Ovary (tissue), 3 donors: ENCODE data around the gene CELF2.

Experiments
- EP300 ChIP-seq: sonication (generic); formaldehyde crosslinking; IDR thresholded peaks from one replicate; pipeline ENCODE4 v1.6.1; 2017; ENCODE audit warnings: antibody characterized with exemption
- POLR2A ChIP-seq: fragments of 450-650 bp; IDR thresholded peaks from one replicate; pipeline ENCODE4 v1.6.1; 2017; ENCODE audit warnings: antibody characterized with exemption, mild to moderate bottlenecking, moderate library complexity
- TF ChIP-seq, protein P1 (sequence below), 3 donors: fragments of 450-650 bp in 2 of 3; fragments of 200-600 bp in 1 of 3; IDR thresholded peaks; one replicate each; pipeline versions ENCODE4 v1.5.1 to v1.8.0; 2016 to 2022; ENCODE audit warnings: antibody characterized with exemption in 3 of 3, mild to moderate bottlenecking in 1 of 3
- donor health status: DM: no; HTN: no; CAD: no.

DNA sequence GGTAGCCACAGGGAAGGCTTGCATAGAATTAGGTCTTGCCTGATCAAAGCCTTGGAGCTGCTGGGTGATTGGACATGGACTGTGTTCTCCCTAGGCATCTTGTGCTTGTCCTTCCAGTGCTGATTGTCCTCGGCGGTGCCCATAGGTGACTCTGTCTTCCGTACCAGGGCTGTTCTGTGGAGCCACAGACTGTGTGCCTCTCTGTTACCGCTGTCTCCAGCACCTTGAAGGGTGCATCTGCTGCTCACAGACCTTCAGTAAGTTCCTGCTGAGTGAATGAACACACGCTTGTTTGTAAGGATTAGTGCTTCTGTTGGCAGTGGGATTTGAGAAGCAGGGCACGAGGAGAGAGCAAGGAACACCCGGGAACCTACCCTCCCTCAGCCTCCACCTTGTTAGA, 116.7 kb downstream of the CELF2 start:
- no peak for TF ChIP-seq POLR2A
- TF ChIP-seq, protein P1, sequence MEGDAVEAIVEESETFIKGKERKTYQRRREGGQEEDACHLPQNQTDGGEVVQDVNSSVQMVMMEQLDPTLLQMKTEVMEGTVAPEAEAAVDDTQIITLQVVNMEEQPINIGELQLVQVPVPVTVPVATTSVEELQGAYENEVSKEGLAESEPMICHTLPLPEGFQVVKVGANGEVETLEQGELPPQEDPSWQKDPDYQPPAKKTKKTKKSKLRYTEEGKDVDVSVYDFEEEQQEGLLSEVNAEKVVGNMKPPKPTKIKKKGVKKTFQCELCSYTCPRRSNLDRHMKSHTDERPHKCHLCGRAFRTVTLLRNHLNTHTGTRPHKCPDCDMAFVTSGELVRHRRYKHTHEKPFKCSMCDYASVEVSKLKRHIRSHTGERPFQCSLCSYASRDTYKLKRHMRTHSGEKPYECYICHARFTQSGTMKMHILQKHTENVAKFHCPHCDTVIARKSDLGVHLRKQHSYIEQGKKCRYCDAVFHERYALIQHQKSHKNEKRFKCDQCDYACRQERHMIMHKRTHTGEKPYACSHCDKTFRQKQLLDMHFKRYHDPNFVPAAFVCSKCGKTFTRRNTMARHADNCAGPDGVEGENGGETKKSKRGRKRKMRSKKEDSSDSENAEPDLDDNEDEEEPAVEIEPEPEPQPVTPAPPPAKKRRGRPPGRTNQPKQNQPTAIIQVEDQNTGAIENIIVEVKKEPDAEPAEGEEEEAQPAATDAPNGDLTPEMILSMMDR (IDR thresholded peaks at IDR 0.05): no peak
- TF ChIP-seq EP300: no peak
